Activated naive CD4-positive, alpha-beta T cell treated with anti-CD3 and anti-CD28 coated beads, Interleukin-2, amount 50 U/mL, for 24 hours (primary cell): ENCODE measurements around the gene OR6M1.

Experiments
- H3K27ac Mint-ChIP-seq: one replicate; pipeline ENCODE4 v1.8.0; 2021; ENCODE audit warnings: mild to moderate bottlenecking, mixed read lengths
- H3K27me3 Mint-ChIP-seq: one replicate; pipeline ENCODE4 v1.8.0; 2021; ENCODE audit warnings: mixed read lengths
- H3K36me3 Mint-ChIP-seq: one replicate; pipeline ENCODE4 v1.8.0; 2021; ENCODE audit warnings: mixed read lengths
- H3K4me1 Mint-ChIP-seq: one replicate; pipeline ENCODE4 v1.8.0; 2021; ENCODE audit warnings: mixed read lengths
- H3K4me3 Mint-ChIP-seq: one replicate; pipeline ENCODE4 v1.8.0; 2021; ENCODE audit warnings: mild to moderate bottlenecking, mixed read lengths
- H3K9me3 Mint-ChIP-seq: one replicate; pipeline ENCODE4 v1.8.0; 2021; ENCODE audit warnings: mixed read lengths

The OR6M1 gene

DNA sequence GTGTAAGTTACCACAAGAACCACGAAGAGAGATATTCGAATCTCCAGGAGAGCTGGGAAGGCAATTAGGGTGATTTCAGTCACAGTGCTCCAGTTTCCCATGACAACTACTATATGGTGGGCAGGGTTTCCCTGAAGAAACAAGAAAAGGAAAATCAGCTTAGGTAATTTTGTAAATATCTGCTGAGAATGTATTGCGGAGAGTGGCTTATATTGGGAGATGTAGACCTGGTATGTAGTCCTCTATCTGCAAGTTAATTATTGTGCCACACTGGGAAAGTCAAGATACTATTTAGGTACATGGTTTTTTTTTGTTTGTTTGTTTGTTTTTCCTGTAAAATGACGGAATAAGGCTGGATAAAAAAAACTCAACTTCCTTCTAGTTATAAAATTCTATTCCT lies at the start of gene OR6M1:
OR6M1 (minus strand) TSS at position 101 of the 400 bp plus-strand sequence; CDS start at position 101, 0 bp downstream.
- H3K4me1 Mint-ChIP-seq: no peaks in the 10 kb centered on the region
- H3K27ac Mint-ChIP-seq: no peak within 1 kb of the TSS
- H3K36me3 Mint-ChIP-seq: no peaks in the 10 kb centered on the region
- H3K9me3 Mint-ChIP-seq: no peaks in the 10 kb centered on the region
- no peaks in the 10 kb centered on the region for H3K27me3 Mint-ChIP-seq
- no peak within 1 kb of the TSS for H3K4me3 Mint-ChIP-seq

DNA sequence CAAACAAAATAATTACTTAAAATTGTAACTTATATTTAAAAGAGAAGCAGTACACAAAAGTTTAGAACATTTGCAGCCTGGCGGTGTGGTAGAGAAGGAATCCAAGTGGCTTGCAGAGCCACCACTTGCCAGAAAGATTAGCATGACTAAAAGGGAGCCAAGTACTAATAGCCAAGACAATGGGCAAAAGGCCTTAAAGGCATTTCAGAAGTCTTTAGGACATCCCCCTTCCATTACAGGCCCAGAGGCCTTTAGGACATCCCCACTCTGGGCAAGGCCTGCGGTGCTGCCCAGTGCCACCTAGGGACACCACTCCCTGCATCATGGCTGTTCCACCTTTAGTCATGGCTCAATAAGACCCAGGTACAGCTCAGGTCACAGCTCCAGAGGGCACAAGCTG lies 46.9 kb upstream of the OR6M1 start:
- no peak overlapping the region for H3K4me3 Mint-ChIP-seq
- peaks cover 7% of the 10 kb centered on the region for H3K27me3 Mint-ChIP-seq
- H3K9me3 Mint-ChIP-seq: peaks cover 4% of the 10 kb centered on the region
- H3K27ac Mint-ChIP-seq: no peak overlapping the region
- H3K36me3 Mint-ChIP-seq: no peaks in the 10 kb centered on the region
- no peaks in the 10 kb centered on the region for H3K4me1 Mint-ChIP-seq

- no peaks in the 10 kb centered on the region for H3K36me3 Mint-ChIP-seq
- no peak overlapping the region for H3K4me3 Mint-ChIP-seq
- peaks cover 4% of the 10 kb centered on the region for H3K9me3 Mint-ChIP-seq
- no peak overlapping the region for H3K27ac Mint-ChIP-seq
- no peaks in the 10 kb centered on the region for H3K4me1 Mint-ChIP-seq
- peaks cover 7% of the 10 kb centered on the region for H3K27me3 Mint-ChIP-seq
Observed at GRCh38 chr11:123852321-123852720, 46.2 kb upstream of the OR6M1 start.

DNA sequence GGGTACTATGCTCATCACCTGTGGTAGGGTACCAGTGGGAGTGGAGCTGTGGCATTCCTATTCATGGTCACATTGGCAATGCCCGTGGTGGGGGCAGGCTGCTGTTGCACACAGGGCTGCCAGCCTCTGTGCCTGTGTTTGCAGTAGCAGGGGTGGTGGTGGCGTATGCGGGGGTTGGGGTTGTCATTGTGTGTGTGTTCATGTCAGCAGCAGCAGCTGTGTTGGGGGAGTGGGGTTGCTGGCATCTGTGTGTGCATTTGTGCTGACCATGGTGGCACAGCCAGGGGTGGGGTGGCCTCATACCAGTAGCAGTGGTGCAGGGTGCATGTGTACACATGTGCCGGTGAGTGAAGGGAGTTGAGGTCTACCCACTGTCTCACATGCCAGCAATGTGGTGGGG lies 45.0 kb upstream of the OR6M1 start:
- Mint-ChIP-seq H3K4me3 (no peak overlapping the region), H3K27ac (no peak overlapping the region), H3K27me3 (peaks cover 7% of the 10 kb centered on the region), H3K36me3 (no peaks in the 10 kb centered on the region), H3K9me3 (peaks cover 3% of the 10 kb centered on the region), H3K4me1 (no peaks in the 10 kb centered on the region)

DNA sequence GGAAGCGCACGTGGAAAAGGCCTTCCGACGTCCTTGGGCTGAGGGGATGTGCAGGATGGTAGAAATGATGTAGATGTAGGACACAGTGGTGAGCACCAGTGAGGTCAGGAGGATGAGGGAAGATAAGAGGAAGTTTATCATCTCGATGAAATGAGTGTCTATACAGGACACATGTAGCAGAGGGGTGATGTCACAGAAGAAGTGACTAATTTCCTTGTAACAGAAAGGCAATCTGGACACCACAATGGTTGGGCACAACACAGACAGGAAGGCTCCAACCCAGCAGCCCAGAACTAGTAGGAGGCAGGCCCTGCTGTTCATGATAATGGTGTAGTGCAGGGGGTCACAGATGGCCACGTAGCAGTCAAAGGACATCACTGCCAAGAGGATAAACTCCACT lies 35.0 kb upstream of the OR6M1 start:
- H3K4me3 Mint-ChIP-seq: no peak overlapping the region
- H3K4me1 Mint-ChIP-seq: no peaks in the 10 kb centered on the region
- no peaks in the 10 kb centered on the region for H3K9me3 Mint-ChIP-seq
- H3K27me3 Mint-ChIP-seq: peaks cover 7% of the 10 kb centered on the region
- H3K27ac Mint-ChIP-seq: no peak overlapping the region
- H3K36me3 Mint-ChIP-seq: no peaks in the 10 kb centered on the region

DNA sequence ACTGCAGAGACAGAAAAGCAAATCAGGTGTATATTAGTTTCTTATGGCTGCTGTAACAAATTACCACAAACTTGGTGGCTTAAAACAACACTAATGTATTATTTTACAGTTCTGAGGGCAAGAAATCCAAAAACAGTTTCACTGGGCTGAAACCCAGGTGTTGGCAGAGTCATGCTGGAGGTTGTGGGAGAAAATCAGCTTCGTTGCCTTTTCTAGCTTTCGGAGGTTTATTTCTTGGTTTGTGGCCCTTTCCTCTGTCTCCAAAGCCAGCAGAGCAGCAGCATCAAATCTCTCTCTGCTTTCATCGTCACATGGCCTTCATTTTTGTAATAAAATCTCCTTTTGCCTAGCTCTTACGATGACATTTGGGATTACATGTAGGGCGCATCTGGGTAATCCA lies 33.0 kb upstream of the OR6M1 start:
- Mint-ChIP-seq H3K4me1 (no peaks in the 10 kb centered on the region), H3K27me3 (peaks cover 7% of the 10 kb centered on the region), H3K27ac (no peak overlapping the region), H3K4me3 (no peak overlapping the region), H3K36me3 (no peaks in the 10 kb centered on the region), H3K9me3 (no peaks in the 10 kb centered on the region)

GRCh38 chr11:123838659-123839058 lies 32.5 kb upstream of the OR6M1 start:
- no peaks in the 10 kb centered on the region for H3K9me3 Mint-ChIP-seq
- peaks cover 5% of the 10 kb centered on the region for H3K27me3 Mint-ChIP-seq
- H3K36me3 Mint-ChIP-seq: no peaks in the 10 kb centered on the region
- H3K4me3 Mint-ChIP-seq: no peak overlapping the region
- H3K27ac Mint-ChIP-seq: no peak overlapping the region
- no peaks in the 10 kb centered on the region for H3K4me1 Mint-ChIP-seq

DNA sequence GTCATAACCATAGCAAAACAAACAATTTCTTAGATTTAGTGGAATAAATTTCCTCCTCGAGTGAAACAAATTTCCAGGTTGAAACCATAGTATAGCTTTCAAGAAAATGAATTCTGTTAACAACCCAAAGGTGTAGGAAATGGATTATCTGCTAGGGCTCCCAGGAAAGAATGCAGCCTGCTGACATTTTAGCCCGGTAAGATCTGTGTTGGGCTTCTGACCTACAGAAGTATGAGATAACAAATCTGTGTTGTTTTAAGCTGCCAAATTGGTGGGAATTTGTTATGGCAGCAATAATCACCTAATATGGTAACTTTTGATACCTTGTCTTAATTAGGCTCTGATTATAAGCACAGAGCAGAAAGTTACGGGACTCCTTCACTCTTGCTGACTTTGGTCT lies 32.0 kb upstream of the OR6M1 start:
- Mint-ChIP-seq H3K27ac (no peak overlapping the region), H3K9me3 (no peaks in the 10 kb centered on the region), H3K4me3 (no peak overlapping the region), H3K27me3 (peaks cover 5% of the 10 kb centered on the region), H3K36me3 (no peaks in the 10 kb centered on the region), H3K4me1 (no peaks in the 10 kb centered on the region)

GRCh38 chr11:123833095-123833494 lies 26.9 kb upstream of the OR6M1 start:
- Mint-ChIP-seq H3K36me3 (peaks cover 1% of the 10 kb centered on the region), H3K4me1 (no peaks in the 10 kb centered on the region), H3K9me3 (no peaks in the 10 kb centered on the region), H3K4me3 (no peak overlapping the region), H3K27ac (no peak overlapping the region), H3K27me3 (peaks cover 15% of the 10 kb centered on the region)

DNA sequence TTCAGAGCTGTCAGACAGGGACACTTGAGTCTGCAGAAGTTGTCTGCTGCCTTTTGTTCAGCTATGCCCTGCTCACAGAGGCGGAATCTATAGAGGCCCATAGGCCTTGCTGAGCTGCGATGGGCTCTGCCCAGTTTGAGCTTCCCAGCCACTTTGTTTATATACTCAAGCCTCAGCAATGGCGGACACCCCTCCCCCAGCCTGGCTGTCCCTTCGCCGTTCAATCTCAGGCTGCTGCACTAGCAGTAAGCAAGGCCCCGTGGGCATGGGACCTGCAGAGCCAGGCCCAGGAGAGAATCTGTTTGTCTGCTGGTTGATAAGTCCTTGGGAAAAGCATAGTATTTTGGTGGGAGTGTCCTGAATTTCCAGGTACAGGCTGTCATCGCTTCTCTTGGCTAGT lies 23.6 kb upstream of the OR6M1 start:
- no peaks in the 10 kb centered on the region for H3K4me1 Mint-ChIP-seq
- no peak overlapping the region for H3K27ac Mint-ChIP-seq
- no peaks in the 10 kb centered on the region for H3K9me3 Mint-ChIP-seq
- H3K36me3 Mint-ChIP-seq: peaks cover 1% of the 10 kb centered on the region
- peaks cover 18% of the 10 kb centered on the region for H3K27me3 Mint-ChIP-seq
- H3K4me3 Mint-ChIP-seq: no peak overlapping the region

DNA sequence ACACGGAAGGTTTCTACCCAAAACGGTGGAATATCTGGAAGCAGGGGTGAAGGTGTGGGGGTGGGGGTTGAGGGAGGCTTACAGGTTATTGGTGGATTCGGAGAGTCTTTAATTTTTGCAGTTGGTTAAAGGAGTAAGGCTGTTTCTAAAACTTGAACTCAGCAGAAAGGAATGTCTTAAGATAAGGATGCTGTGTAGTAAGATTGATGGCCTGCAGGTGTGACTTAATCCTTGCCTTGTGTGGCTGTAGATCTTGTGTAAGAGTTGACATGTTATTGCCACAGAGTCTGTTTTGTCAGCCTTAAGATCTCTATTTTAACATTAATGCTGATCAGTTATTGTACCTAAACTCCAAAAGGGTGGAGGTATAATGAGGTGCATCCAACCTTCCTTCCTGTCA lies 16.4 kb upstream of the OR6M1 start:
- Mint-ChIP-seq H3K27ac (no peak overlapping the region), H3K36me3 (no peaks in the 10 kb centered on the region), H3K4me3 (no peak overlapping the region), H3K9me3 (no peaks in the 10 kb centered on the region), H3K4me1 (no peaks in the 10 kb centered on the region), H3K27me3 (peaks cover 5% of the 10 kb centered on the region)

DNA sequence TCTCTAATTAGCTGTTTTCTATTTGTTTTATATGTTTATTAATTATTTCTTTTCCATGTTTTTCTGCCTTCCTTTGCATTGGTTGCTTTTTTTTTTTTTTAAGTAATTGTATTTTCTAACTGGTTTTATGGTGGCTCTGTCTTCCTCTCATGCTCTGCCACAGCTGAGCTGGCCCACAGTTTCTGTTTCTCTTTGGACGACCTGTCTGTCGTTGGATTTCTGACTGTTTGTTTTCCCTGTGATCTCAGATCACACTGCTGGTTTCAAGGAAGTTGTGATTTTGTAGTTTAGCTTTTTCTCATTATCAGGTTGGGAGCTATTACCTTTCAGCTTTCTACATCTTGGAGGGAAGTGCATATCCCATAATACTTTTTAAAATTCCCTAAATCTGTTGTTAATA lies 15.9 kb upstream of the OR6M1 start:
- Mint-ChIP-seq H3K27me3 (peaks cover 5% of the 10 kb centered on the region), H3K4me3 (no peak overlapping the region), H3K27ac (no peak overlapping the region), H3K9me3 (no peaks in the 10 kb centered on the region), H3K36me3 (no peaks in the 10 kb centered on the region), H3K4me1 (no peaks in the 10 kb centered on the region)

- H3K9me3 Mint-ChIP-seq: no peaks in the 10 kb centered on the region
- no peaks in the 10 kb centered on the region for H3K36me3 Mint-ChIP-seq
- H3K27me3 Mint-ChIP-seq: peaks cover 1% of the 10 kb centered on the region
Observed at GRCh38 chr11:123815122-123815521, 9.0 kb upstream of the OR6M1 start.

DNA sequence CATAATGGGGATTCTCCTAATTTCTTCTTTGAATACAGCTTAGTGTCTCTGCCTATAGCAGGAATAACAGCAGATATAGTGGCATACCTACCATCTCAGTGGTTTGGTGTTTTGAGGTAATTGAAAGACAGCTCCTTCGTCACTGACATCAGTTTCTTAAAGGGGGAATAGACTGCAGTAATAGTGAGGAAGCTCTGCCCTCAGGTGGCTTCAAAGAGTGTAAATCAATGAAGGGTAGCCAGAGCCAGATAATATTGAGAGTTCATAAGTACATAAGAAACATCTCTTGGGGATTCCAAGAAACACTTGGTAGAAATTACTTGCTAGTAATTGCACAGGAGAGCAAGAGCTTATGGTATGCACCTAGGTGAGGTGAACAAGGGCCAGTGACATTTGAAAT lies 4.4 kb downstream of the OR6M1 start:
- H3K9me3 Mint-ChIP-seq: no peaks in the 10 kb centered on the region
- no peak overlapping the region for H3K27ac Mint-ChIP-seq
- no peaks in the 10 kb centered on the region for H3K27me3 Mint-ChIP-seq
- no peaks in the 10 kb centered on the region for H3K4me1 Mint-ChIP-seq
- no peak overlapping the region for H3K4me3 Mint-ChIP-seq
- no peaks in the 10 kb centered on the region for H3K36me3 Mint-ChIP-seq

More at GRCh38 chr11:123815122-123815521, 9.0 kb upstream of the OR6M1 start:
- no peaks in the 10 kb centered on the region for H3K4me1 Mint-ChIP-seq
- no peak overlapping the region for H3K4me3 Mint-ChIP-seq
- H3K27ac Mint-ChIP-seq: no peak overlapping the region

DNA sequence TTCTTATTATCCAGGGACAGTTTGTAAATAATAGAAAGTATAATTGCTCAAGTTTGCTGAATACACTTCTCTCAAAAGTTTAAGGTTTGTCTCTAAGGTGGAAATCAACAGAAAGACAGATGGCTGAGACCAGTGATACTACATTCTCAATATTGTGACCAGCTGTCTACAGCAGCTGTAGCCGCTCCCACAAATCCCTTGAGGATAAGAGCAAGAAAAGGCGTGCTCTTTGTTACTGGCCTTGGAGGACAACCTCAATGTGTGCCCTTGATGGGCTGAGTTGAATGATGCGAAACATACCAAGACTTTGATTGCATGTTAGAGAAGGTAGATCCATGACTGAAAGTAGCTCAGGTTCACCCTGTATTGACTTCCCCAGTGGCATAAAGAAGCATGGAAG lies 6.1 kb downstream of the OR6M1 start:
- H3K4me1 Mint-ChIP-seq: no peaks in the 10 kb centered on the region
- no peaks in the 10 kb centered on the region for H3K9me3 Mint-ChIP-seq
- H3K4me3 Mint-ChIP-seq: no peak overlapping the region
- H3K36me3 Mint-ChIP-seq: no peaks in the 10 kb centered on the region
- H3K27me3 Mint-ChIP-seq: no peaks in the 10 kb centered on the region
- no peak overlapping the region for H3K27ac Mint-ChIP-seq

GRCh38 chr11:123799438-123799837 lies 6.7 kb downstream of the OR6M1 start:
- Mint-ChIP-seq H3K4me3 (no peak overlapping the region), H3K9me3 (no peaks in the 10 kb centered on the region), H3K27me3 (no peaks in the 10 kb centered on the region), H3K4me1 (no peaks in the 10 kb centered on the region), H3K27ac (no peak overlapping the region), H3K36me3 (no peaks in the 10 kb centered on the region)

DNA sequence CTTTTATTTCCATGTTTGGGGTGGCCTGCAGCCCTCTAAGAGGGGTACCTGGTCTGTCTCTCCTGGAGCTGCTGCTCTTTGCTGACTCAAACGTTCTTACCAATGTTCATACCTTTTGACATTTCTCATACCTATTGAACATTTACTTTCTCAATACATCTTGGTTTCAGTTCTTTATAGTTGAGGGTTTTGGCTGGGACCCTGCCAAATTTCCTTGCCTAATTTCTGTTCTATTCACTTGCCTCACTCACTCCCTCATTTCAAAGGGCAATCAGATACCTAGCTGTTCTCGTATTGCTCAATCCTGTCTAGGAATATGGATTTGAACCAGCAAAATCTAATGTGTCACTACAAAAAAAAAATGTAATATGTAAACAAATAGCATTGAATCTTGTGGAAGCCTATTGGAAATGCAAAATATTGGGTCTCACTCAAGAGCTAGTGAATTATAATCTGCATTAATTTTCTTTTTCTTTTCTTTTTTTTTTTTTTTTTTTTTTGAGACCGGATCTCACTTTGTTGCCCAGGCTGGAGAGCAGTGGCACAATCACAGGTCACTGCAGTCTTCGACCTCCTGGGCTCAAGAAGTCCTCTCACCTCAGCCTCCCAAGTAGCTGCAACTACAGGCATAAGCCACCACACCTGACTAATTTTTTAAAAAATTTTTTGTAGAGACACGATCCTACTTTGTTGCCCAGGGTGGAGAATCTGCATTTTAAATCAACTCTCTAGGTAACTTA lies 7.5 kb downstream of the OR6M1 start:
- no peaks in the 10 kb centered on the region for H3K9me3 Mint-ChIP-seq
- no peaks in the 10 kb centered on the region for H3K4me1 Mint-ChIP-seq
- no peak overlapping the region for H3K27ac Mint-ChIP-seq
- H3K4me3 Mint-ChIP-seq: no peak overlapping the region
- H3K27me3 Mint-ChIP-seq: no peaks in the 10 kb centered on the region
- H3K36me3 Mint-ChIP-seq: no peaks in the 10 kb centered on the region
